ENCODE measurements around the gene GTF2A1L. TPM values are rescaled to one million over a fixed set of nuclear protein-coding genes. Genes with fewer than 3 reads are reported as not detected.
"Not testable (repeated sequence)": the region's sequence is repeated elsewhere in the genome, so short reads cannot be mapped to it uniquely, and the experiment has no call there.

GTF2A1L gene
- total RNA-seq, 4 donors from 2014 or later: 0.67 to 4.2 TPM; not detected in 2

GRCh38 chr2:48699348-48699930 is 81.8 kb downstream of the GTF2A1L start:
- no peaks in the 10 kb centered on the region for H3K36me3 ChIP-seq
- no peak for DNase-seq
- H3K27me3 ChIP-seq: no peaks in the 10 kb centered on the region
- H3K4me3 ChIP-seq (replicated peaks in 1 of 3): no peak overlapping the region
- TF ChIP-seq CTCF (IDR thresholded peaks at IDR 0.05): no peak
- TF ChIP-seq POLR2A (IDR thresholded peaks at IDR 0.05): no peak
- no peaks in the 10 kb centered on the region for H3K9me3 ChIP-seq
- H3K4me1 ChIP-seq: peaks cover 1 to 2% of the 10 kb centered on the region in 2 donors
- 55 to 73% methylated on average over 2 of the region's 2 CpGs for WGBS, 2 donors
- intact Hi-C loops (cut with DNase I): no loop called here
- no peak overlapping the region for H3K27ac ChIP-seq

GRCh38 chr2:48703621-48704020 is 86.0 kb downstream of the GTF2A1L start:
- DNase-seq; H3K4me1 ChIP-seq; H3K36me3 ChIP-seq; H3K27ac ChIP-seq; intact Hi-C loops (cut with DNase I); H3K27me3 ChIP-seq; H3K9me3 ChIP-seq; H3K4me3 ChIP-seq (replicated peaks in 1 of 3): not testable (repeated sequence)
- WGBS, 2 donors: 95 to 96% methylated on average over 6 of the region's 6 CpGs

- Histone ChIP-seq H3K27me3 (no peaks in the 10 kb centered on the region), H3K27ac (no peak overlapping the region), H3K9me3 (no peaks in the 10 kb centered on the region), H3K4me1 (no peaks in the 10 kb centered on the region), H3K36me3 (no peaks in the 10 kb centered on the region), H3K4me3 (replicated peaks in 1 of 3) (no peak overlapping the region)
- peak; percentile 21 to 36 for DNase-seq
- WGBS, 2 donors: 72 to 79% methylated on average over 5 to 6 of the region's 6 CpGs
- TF ChIP-seq POLR2A (IDR thresholded peaks at IDR 0.05) (no peak), CTCF (IDR thresholded peaks at IDR 0.05) (no peak)
- intact Hi-C loops (cut with DNase I): no loop called here
Measured at GRCh38 chr2:48707466-48707865, 89.8 kb downstream of the GTF2A1L start.

DNA sequence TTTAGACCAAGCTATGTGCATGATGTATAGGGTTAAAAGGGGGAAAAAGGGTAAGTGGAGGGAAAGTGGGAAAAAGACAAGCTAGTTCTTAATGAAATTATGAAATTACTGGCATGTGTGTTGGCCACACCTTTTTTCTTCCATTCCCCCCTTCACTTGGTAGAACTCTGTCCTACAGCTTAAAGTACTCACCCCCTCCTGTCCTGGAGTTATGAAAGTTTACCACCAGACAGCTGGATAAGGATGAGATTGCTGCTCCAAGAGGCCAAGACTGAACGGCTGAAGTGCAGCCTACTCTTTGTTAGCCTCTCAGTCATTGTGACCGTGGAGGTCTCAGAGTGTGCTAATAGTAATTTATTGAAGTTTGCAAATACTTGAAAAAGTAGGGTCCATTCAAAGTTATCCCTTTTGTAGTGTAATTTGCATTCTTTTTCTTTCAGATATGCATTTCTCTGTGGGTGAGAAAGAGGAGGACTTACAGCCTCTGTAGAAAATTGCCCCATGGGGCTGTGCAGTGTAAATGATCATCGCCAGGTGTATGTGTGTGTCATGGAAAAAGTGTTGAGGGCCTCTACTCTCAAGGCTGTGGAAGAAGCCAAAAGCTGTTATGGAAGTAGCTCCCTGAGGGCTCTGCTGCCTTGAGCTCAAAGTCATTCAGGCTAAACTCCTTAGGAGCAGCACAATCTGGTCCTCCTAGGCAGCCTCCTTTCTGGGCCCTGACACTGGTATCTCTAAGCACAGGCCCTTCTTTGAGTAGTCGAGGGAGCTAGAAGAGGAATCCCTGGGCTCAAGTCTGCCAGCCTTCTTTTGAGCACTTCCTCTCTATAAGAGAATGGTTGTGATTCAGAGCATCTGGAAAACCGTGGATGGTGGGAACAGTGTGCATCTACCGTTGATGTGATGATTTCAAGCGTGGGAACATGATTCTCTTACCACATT is 91.7 kb downstream of the GTF2A1L start:
- H3K4me1 ChIP-seq: peaks cover 0 to 10% of the 10 kb centered on the region in 2 donors
- TF ChIP-seq CTCF (IDR thresholded peaks at IDR 0.05): no peak
- H3K9me3 ChIP-seq: no peaks in the 10 kb centered on the region
- no peaks in the 10 kb centered on the region for H3K36me3 ChIP-seq
- no peaks in the 10 kb centered on the region for H3K27me3 ChIP-seq
- 64 to 79% methylated on average over 7 of the region's 7 CpGs for WGBS, 2 donors
- intact Hi-C loops (cut with DNase I): no loop called here
- no peak overlapping the region for H3K4me3 ChIP-seq (replicated peaks in 1 of 3)
- DNase-seq: no peak
- H3K27ac ChIP-seq: no peak overlapping the region

- no peaks in the 10 kb centered on the region for H3K27me3 ChIP-seq
- intact Hi-C loops (cut with DNase I): no loop called here
- 44 to 63% methylated on average over 4 of the region's 4 CpGs for WGBS, 2 donors
- H3K4me1 ChIP-seq: peaks cover 12 to 28% of the 10 kb centered on the region in 2 donors
- no peaks in the 10 kb centered on the region for H3K36me3 ChIP-seq
- H3K27ac ChIP-seq: no peak overlapping the region
- DNase-seq: no peak
- no peak for TF ChIP-seq POLR2A (IDR thresholded peaks at IDR 0.05)
- TF ChIP-seq CTCF (IDR thresholded peaks at IDR 0.05): no peak
- H3K9me3 ChIP-seq: no peaks in the 10 kb centered on the region
- no peak overlapping the region for H3K4me3 ChIP-seq (replicated peaks in 1 of 3)
Measured at GRCh38 chr2:48711343-48711742, 93.7 kb downstream of the GTF2A1L start.

All from thyroid gland (tissue), 4 donors.